Uterus (tissue), 4 donors: ENCODE results near the gene EIF4H. TPM values are rescaled to one million over a fixed set of nuclear protein-coding genes. Genes with fewer than 3 reads are reported as not detected.

ENCODE experiments used
- DNase-seq, 2 donors: peaks; one replicate each; pipeline ENCODE4 v3.0.0-alpha.2; 2019 to 2020
- H3K27ac ChIP-seq, 2 donors: fragments of 200-600 bp; sonication (generic); 1 replicate in 1 of 2; 2 replicates in 1 of 2; pipeline ENCODE4 v1.5.1; 2016 to 2018
- H3K27me3 ChIP-seq, 2 donors: fragments of 200-600 bp; sonication (generic); one replicate each; pipeline ENCODE4 v1.5.1; 2018 to 2019; ENCODE audit warnings: control low read depth in 1 of 2
- H3K36me3 ChIP-seq, 2 donors: fragments of 200-600 bp; sonication (generic); one replicate each; pipeline ENCODE4 v1.5.1; 2019; ENCODE audit warnings: control low read depth in 1 of 2
- H3K4me1 ChIP-seq, 2 donors: fragments of 200-600 bp; sonication (generic); one replicate each; pipeline ENCODE4 v1.5.1; 2018 to 2019; ENCODE audit warnings: control low read depth in 1 of 2
- H3K4me3 ChIP-seq, 2 donors: fragments of 200-600 bp; sonication (generic); 1 replicate in 1 of 2; 2 replicates in 1 of 2; pipeline ENCODE4 v1.5.1; 2018 to 2019; ENCODE audit warnings: mild to moderate bottlenecking in 1 of 2
- H3K9me3 ChIP-seq, 2 donors: fragments of 200-600 bp; sonication (generic); one replicate each; pipeline ENCODE4 v1.5.1; 2019; ENCODE audit warnings: control low read depth in 1 of 2
- CTCF ChIP-seq, 4 experiments: fragments of 200-600 bp in 2 of 4; fragments of 450-650 bp in 2 of 4; sonication (generic) in 2 of 4; IDR thresholded peaks; one replicate each; pipeline ENCODE4 v1.5.1; 2016 to 2019; ENCODE audit warnings: antibody characterized with exemption in 4 of 4, mild to moderate bottlenecking in 2 of 4, moderate library complexity in 1 of 4
- POLR2A ChIP-seq, 2 donors: fragments of 450-650 bp; IDR thresholded peaks; one replicate each; pipeline ENCODE4 v1.6.1; 2016; ENCODE audit warnings: antibody characterized with exemption in 2 of 2, mild to moderate bottlenecking in 1 of 2, moderate library complexity in 1 of 2
- intact Hi-C: fragments of 100-400 bp; cut with DNase I; formaldehyde crosslinking; loops from one replicate; pipeline ENCODE4 v1.15.1; 2023; ENCODE audit warnings: low total_unique reads
- total RNA-seq, 4 donors: library from RNA; depleted of rRNA in 3 of 4; stranded (reverse); fragments of >200 nt in 3 of 4; gene quantifications; one replicate each; pipeline versions ENCODE4 v1.1.0 to v1.2.4, GENCODE V29; 2014 to 2023
- donor health status: DM: yes; HTN: yes; CAD: no.

The EIF4H gene
- total RNA-seq, 4 donors from 2014 or later = 122 to 257 (median 193) TPM

GRCh38 chr7:74149071-74149470 lies 25.1 kb upstream of the EIF4H start:
- TF ChIP-seq POLR2A (IDR thresholded peaks at IDR 0.05) (no peak), CTCF (IDR thresholded peaks at IDR 0.05) (no peak)
- Histone ChIP-seq H3K9me3 (no peaks in the 10 kb centered on the region), H3K27me3 (no peaks in the 10 kb centered on the region), H3K36me3 (no peaks in the 10 kb centered on the region), H3K27ac (no peak overlapping the region), H3K4me1 (no peaks in the 10 kb centered on the region), H3K4me3 (no peak overlapping the region)
- intact Hi-C loops = no loop called here
- no peak for DNase-seq

- Histone ChIP-seq H3K4me3 (no peak overlapping the region), H3K36me3 (no peaks in the 10 kb centered on the region), H3K4me1 (no peaks in the 10 kb centered on the region), H3K27me3 (no peaks in the 10 kb centered on the region), H3K27ac (no peak overlapping the region), H3K9me3 (no peaks in the 10 kb centered on the region)
- intact Hi-C loops = no loop called here
- no peak for TF ChIP-seq CTCF (IDR thresholded peaks at IDR 0.05)
- no peak for TF ChIP-seq POLR2A (IDR thresholded peaks at IDR 0.05)
- DNase-seq = no peak
Observed at GRCh38 chr7:74149603-74150002, 24.6 kb upstream of the EIF4H start.

GRCh38 chr7:74153736-74154135 lies 20.4 kb upstream of the EIF4H start:
- Histone ChIP-seq H3K36me3 (no peaks in the 10 kb centered on the region), H3K4me3 (no peak overlapping the region), H3K4me1 (no peaks in the 10 kb centered on the region), H3K9me3 (no peaks in the 10 kb centered on the region), H3K27me3 (no peaks in the 10 kb centered on the region), H3K27ac (no peak overlapping the region)
- TF ChIP-seq CTCF (IDR thresholded peaks at IDR 0.05) (no peak), POLR2A (IDR thresholded peaks at IDR 0.05) (no peak)
- DNase-seq = no peak
- intact Hi-C loops = no loop called here

GRCh38 chr7:74155810-74156395 lies 18.3 kb upstream of the EIF4H start:
- Histone ChIP-seq H3K4me3 (no peak overlapping the region), H3K27ac (no peak overlapping the region), H3K36me3 (no peaks in the 10 kb centered on the region), H3K9me3 (no peaks in the 10 kb centered on the region), H3K27me3 (no peaks in the 10 kb centered on the region), H3K4me1 (no peaks in the 10 kb centered on the region)
- no peak for DNase-seq
- TF ChIP-seq POLR2A (IDR thresholded peaks at IDR 0.05) = no peak
- TF ChIP-seq CTCF (IDR thresholded peaks at IDR 0.05) = no peak
- intact Hi-C loops = no loop called here

GRCh38 chr7:74157605-74158004 lies 16.6 kb upstream of the EIF4H start:
- no peaks in the 10 kb centered on the region for H3K27me3 ChIP-seq
- no peak overlapping the region for H3K4me3 ChIP-seq
- TF ChIP-seq POLR2A (IDR thresholded peaks at IDR 0.05) (no peak), CTCF (IDR thresholded peaks at IDR 0.05) (no peak)
- no peaks in the 10 kb centered on the region for H3K4me1 ChIP-seq
- H3K9me3 ChIP-seq = no peaks in the 10 kb centered on the region
- no peak overlapping the region for H3K27ac ChIP-seq
- no peaks in the 10 kb centered on the region for H3K36me3 ChIP-seq
- DNase-seq = no peak
- intact Hi-C loops = no loop called here
